ENCODE data around the gene MATK.

The MATK gene

GRCh38 chr19:3785451-3785937, 687 bp downstream of the MATK start:
- DNase-seq = peak; percentile 71

- no peak for DNase-seq
Observed at GRCh38 chr19:3784607-3785450, 1.4 kb downstream of the MATK start.

GRCh38 chr19:3783660-3784584, 2.3 kb downstream of the MATK start:
- DNase-seq = peak; percentile 66

DNA sequence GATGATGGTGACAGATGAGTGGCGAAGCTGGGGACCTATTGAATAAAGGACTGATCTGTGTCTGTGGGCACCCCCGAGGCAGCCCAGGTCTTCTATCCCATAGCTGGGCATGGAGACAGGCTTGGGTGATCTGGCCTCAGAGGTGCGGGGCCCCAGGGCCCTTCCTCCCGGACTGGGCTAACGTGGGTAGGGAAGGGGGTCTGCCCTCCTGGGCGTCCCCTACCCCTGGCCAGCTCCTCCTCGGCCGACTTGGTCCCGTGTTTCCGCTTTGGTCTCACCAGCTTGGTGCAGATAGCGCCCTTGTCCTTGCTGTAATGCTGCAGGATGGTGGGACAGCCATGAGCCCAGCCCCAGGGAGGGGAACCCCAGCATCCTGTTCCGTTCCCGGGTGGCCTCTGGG, 3.3 kb downstream of the MATK start:
- DNase-seq = no peak

GRCh38 chr19:3782330-3782729, 3.9 kb downstream of the MATK start:
- no peak for DNase-seq

- no peak for DNase-seq
Observed at GRCh38 chr19:3781603-3782002, 4.6 kb downstream of the MATK start.

DNA sequence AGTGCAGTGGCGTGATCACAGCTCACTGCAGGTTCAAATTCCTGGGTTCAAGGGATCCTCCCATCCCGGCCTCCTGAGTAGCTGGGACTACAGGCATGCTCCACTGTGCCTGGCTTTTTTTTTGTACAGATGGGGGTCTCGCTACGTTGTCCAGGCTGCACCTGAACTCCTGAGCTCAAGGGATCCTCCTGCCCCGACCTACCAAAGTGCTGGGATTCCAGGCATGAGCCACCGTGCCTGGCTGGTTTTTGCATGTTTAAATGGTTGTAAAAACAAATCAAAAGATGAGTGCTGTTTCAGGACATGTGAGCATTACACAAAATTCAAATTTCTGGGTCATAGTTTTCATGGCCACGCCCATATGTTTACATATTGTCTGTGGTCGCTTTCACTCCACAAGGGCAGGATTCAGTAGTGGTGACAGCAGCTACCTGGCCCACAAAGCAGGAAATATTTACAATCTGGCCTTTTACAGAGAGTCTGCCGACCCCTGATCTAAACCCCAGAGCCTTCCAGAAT, 5.3 kb downstream of the MATK start:
- no peak for DNase-seq

- DNase-seq = no peak
Observed at GRCh38 chr19:3778899-3779723, 7.1 kb downstream of the MATK start.

DNA sequence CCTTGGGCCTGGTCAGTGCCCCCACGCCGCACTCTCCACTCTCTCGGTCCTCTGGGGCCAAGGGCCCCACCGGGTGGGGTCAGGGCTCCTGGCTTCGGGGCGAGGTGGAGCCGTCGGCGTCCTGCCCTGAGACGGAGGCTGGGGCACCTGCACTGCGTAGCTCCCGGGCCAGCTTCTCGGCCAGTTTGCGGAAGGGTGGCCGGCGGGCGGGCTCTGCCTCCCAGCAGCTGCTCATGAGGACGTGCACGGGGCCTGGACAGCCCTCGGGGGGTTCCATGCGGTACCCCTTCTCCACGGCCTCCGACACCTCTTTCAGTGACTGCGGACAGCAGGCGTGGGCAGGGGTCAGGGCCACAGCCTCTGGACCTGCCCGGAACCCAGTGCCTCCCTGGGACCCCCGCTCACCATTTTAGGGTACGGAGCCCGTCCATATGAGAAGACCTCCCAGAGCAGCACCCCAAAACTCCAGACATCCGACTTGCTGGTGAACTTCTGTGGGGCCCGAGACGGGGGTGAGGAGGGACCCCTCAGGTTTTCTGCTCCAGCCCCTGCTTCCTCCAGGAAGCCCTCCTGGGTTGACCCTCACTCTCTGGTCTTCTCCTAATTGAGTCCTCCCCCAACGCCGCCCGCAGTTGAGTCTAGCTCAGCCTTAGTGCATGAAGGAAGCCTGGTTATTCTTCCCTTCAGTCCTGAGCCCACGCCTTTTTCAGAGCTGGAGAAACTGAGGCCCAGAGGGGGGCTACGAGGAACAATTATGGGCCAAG, 7.9 kb downstream of the MATK start:
- no peak for DNase-seq

DNA sequence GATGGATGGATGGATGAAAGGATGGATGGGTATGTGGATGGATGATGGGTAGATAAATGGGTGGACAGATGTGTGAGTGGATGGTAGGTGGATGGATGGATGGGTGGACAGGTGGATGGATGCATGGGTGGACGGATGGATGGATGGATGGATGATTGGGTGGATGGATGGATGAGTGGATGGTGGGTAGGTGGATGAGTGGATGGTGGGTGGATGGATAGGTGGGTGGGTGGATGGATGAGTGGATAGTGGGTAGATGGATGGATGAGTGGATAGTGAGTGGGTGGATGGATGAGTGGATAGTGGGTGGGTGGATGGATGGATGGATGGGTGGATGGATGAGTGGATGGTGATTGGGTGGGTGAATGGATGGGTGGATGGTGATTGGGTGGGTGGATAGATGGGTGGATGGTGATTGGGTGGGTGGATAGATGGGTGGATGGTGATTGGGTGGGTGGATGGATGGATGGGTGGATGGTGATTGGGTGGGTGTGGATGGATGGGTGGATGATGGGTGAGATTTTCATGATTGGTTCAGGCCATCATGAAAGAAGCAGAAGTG, 9.6 kb downstream of the MATK start:
- DNase-seq = no peak

- no peak for DNase-seq
Observed at GRCh38 chr19:3775831-3776230, 10.3 kb downstream of the MATK start.

GRCh38 chr19:3775374-3775711, 10.8 kb downstream of the MATK start:
- DNase-seq = no peak

DNA sequence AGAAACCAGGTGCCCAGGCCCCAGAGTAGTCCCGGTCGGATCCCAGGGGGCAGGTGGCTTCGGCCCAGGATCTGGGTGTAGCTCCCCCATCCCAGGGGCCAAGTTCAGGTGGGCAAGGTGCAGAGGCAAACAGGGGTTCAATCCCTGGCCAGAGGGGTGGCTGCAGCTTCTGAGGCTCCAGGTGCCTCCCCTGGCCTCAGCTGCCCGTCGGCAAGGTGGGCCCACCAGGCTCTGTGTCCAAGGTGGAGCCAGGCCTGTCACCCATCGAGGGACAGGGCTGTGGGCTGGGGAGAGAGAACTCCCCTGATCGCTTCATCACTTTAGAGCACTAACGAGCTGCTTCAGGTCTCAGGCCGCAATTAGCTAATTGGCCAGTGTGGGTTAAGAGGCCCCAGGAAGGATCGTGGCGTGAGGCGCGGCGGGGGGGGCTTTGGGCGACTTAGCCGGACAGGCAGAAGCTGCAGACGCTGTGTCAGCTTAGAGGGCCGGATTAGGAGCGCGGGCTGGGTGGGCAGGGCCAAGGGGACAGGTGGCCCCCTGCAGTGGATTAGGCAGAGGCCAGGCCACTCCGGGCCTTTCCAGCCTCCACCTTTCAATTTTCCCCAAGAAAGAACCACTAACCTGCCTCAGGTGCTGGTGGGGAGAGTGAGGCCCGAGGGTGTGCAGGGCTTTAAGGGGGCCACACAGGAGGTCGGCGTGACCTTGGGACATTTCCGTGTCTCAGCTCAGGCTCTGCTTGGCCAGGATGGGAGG, 11.4 kb downstream of the MATK start:
- DNase-seq = no peak

GRCh38 chr19:3773814-3774515, 12.2 kb downstream of the MATK start:
- DNase-seq = no peak

DNA sequence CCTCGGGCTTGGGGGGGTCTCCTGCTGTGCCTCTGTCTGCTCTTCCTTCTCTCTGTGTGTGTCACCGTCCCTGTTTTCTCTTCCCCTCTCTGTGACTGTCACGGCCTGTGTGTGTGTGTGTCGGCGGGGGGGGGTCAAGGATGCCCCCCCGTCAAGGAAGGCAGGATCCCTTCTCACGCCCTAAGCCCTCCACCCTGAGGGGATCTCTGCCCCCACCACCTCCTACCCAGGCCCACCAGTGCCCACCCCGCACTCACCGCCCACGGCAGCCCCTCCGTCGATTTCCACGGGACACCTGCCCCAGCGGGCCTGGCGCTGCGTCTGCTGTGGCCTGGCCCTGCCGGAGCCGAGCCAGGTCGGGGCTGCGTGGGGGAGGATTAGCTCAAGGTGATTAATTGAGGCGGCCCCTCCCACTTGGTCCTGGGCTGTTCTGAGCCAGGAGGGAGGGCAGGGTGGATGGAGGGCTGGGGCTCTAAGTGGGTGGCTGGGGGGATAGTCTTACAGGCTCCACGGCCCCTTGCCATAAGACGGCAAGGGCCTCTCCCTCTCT, 14.2 kb downstream of the MATK start, which contains the start of gene RAX2:
Gene RAX2, minus strand, starts transcription at position 323 of the 550 bp plus-strand sequence. CDS start 486 bp downstream, outside the sequence.
- no peak for DNase-seq

- no peak for DNase-seq
Observed at GRCh38 chr19:3771000-3771905, 14.9 kb downstream of the MATK start.

DNA sequence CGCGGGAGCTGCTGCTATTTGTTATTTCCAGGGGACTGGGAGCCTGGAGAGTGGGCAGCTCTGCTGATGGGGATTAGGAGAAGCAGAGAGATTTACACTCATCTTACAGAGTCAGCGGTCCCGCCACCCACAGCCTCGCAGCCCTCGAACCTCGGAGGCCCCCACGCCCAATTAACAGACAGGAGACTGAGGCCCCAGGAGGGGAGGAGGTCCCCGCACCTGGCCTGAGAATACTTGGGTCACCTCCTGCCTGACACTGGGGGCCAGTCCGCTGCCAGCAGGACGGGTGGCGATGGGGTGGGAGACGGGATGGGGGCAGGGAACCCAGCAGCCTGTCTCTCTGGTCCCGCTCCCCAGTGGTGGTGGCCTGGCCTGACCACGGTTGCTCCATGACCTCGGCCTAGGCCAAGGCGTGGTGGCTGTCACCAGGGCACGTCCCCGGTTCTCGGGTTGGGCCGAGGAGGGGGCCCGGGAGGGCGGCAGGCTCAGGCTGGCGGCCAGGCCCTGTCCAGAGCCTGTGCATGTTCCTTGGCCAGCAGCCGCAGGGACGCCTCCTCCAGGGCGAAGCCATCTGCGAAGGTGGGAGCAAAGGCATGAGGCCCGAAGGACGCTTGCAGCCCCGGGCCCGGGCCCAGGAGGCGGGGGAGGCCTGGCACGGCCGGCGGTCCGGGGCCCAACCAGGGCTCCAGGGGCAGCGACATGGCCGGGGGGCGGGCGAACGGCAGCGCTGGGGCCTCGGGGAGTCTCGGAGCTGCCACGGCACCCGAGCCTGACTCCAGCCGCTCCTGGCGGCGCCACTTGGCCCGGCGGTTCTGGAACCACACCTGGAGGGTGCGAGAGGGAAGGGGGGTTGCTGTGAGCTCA, 15.8 kb downstream of the MATK start:
- DNase-seq = no peak

- no peak for DNase-seq
Observed at GRCh38 chr19:3769494-3769893, 16.7 kb downstream of the MATK start.
